Mucosa of rectum (tissue), 2 donors: ENCODE measurements around the gene ATP6AP1.
A peak's percentile ranks its signal among the peaks of the same experiment; 100 is the strongest.

Experiments
- H3K27ac ChIP-seq, 2 donors: one replicate each; pipeline ENCODE4 v1.7.0; 2013; ENCODE audit warnings: inconsistent platforms in 2 of 2, low read depth in 2 of 2, low read length in 2 of 2
- H3K27me3 ChIP-seq, 2 donors: one replicate each; pipeline ENCODE4 v1.7.0; 2013; ENCODE audit warnings: low read length in 2 of 2; ENCODE audit not compliant: control insufficient read depth in 2 of 2, insufficient read depth in 2 of 2
- H3K36me3 ChIP-seq, 2 donors: one replicate each; pipeline ENCODE4 v1.7.0; 2013; ENCODE audit warnings: low read length in 2 of 2; ENCODE audit not compliant: control insufficient read depth in 2 of 2, insufficient read depth in 2 of 2
- H3K4me1 ChIP-seq, 2 donors: one replicate each; pipeline ENCODE4 v1.7.0; 2013; ENCODE audit warnings: low read length in 2 of 2, mild to moderate bottlenecking in 1 of 2; ENCODE audit not compliant: control insufficient read depth in 2 of 2, insufficient read depth in 2 of 2
- H3K4me3 ChIP-seq, 2 donors: one replicate each; pipeline ENCODE4 v1.7.0; 2013; ENCODE audit warnings: low read length in 2 of 2
- H3K9ac ChIP-seq, 2 donors: one replicate each; pipeline ENCODE4 v1.7.0; 2013; ENCODE audit warnings: low read length in 2 of 2, low read depth in 1 of 2, mild to moderate bottlenecking in 1 of 2
- H3K9me3 ChIP-seq, 2 donors: one replicate each; pipeline ENCODE4 v1.7.0; 2013; ENCODE audit warnings: low read length in 2 of 2; ENCODE audit not compliant: control insufficient read depth in 2 of 2
- donor health status: healthy.
- donor health status: Normal muscosa, but diverticular disease.

The ATP6AP1 gene

GRCh38 chrX:154409222-154409871 is 19.1 kb upstream of the ATP6AP1 start, which contains the start of gene DNASE1L1:
DNASE1L1 (minus strand) TSS chrX:154409254; CDS start chrX:154405568, 3,686 bp downstream.
- peaks cover 13 to 20% of the 10 kb centered on the region in 2 donors for H3K4me1 ChIP-seq

GRCh38 chrX:154411981-154412340 is 16.5 kb upstream of the ATP6AP1 start:
- peak overlapping the region; percentile 71 to 76 for H3K4me3 ChIP-seq
- H3K9ac ChIP-seq, result peak overlapping the region; percentile 70 to 85
- peak overlapping the region; percentile 87 to 89 for H3K27ac ChIP-seq
- no peaks in the 10 kb centered on the region for H3K36me3 ChIP-seq
- H3K9me3 ChIP-seq, result no peaks in the 10 kb centered on the region
- H3K27me3 ChIP-seq, result peaks cover 0 to 3% of the 10 kb centered on the region in 2 donors
- H3K4me1 ChIP-seq, result peaks cover 13 to 20% of the 10 kb centered on the region in 2 donors

More at GRCh38 chrX:154409222-154409871, 19.1 kb upstream of the ATP6AP1 start, which contains the start of gene DNASE1L1:
- peak within 1 kb of the TSS; percentile 62 to 67 for H3K4me3 ChIP-seq
- no peaks in the 10 kb centered on the region for H3K36me3 ChIP-seq
- H3K9me3 ChIP-seq, result no peaks in the 10 kb centered on the region
- peaks cover 0 to 3% of the 10 kb centered on the region in 2 donors for H3K27me3 ChIP-seq
- H3K27ac ChIP-seq, result peak within 1 kb of the TSS; percentile 81 to 86
- H3K9ac ChIP-seq, result peak within 1 kb of the TSS; percentile 61 to 68

GRCh38 chrX:154412468-154412867 is 16.0 kb upstream of the ATP6AP1 start:
- peak overlapping the region in 1 of 2 donors; percentile 76 for H3K4me3 ChIP-seq
- H3K27ac ChIP-seq, result peak overlapping the region; percentile 87 to 89
- no peaks in the 10 kb centered on the region for H3K36me3 ChIP-seq
- H3K27me3 ChIP-seq, result peaks cover 0 to 3% of the 10 kb centered on the region in 2 donors
- H3K9ac ChIP-seq, result peak overlapping the region; percentile 70 to 85
- no peaks in the 10 kb centered on the region for H3K9me3 ChIP-seq
- peaks cover 13 to 20% of the 10 kb centered on the region in 2 donors for H3K4me1 ChIP-seq

GRCh38 chrX:154413142-154413541 is 15.3 kb upstream of the ATP6AP1 start:
- no peak overlapping the region for H3K9ac ChIP-seq

GRCh38 chrX:154417157-154417556 is 11.3 kb upstream of the ATP6AP1 start:
- Histone ChIP-seq H3K4me3 (no peak overlapping the region), H3K9me3 (no peaks in the 10 kb centered on the region), H3K9ac (no peak overlapping the region), H3K27me3 (peaks cover 0 to 3% of the 10 kb centered on the region in 2 donors), H3K36me3 (no peaks in the 10 kb centered on the region), H3K4me1 (peaks cover 6 to 8% of the 10 kb centered on the region in 2 donors), H3K27ac (no peak overlapping the region)

More at GRCh38 chrX:154413142-154413541, 15.3 kb upstream of the ATP6AP1 start:
- no peaks in the 10 kb centered on the region for H3K9me3 ChIP-seq
- no peak overlapping the region for H3K4me3 ChIP-seq
- peak overlapping the region; percentile 87 to 89 for H3K27ac ChIP-seq
- H3K27me3 ChIP-seq, result peaks cover 0 to 3% of the 10 kb centered on the region in 2 donors
- peaks cover 12 to 20% of the 10 kb centered on the region in 2 donors for H3K4me1 ChIP-seq
- H3K36me3 ChIP-seq, result no peaks in the 10 kb centered on the region

- Histone ChIP-seq H3K4me3 (no peak overlapping the region), H3K9ac (no peak overlapping the region), H3K4me1 (no peaks in the 10 kb centered on the region), H3K36me3 (no peaks in the 10 kb centered on the region), H3K27me3 (no peaks in the 10 kb centered on the region), H3K9me3 (no peaks in the 10 kb centered on the region), H3K27ac (no peak overlapping the region)
Measured at GRCh38 chrX:154419189-154419588, 9.3 kb upstream of the ATP6AP1 start.

GRCh38 chrX:154419688-154420401 is 8.6 kb upstream of the ATP6AP1 start:
- Histone ChIP-seq H3K4me3 (no peak overlapping the region), H3K9me3 (no peaks in the 10 kb centered on the region), H3K36me3 (no peaks in the 10 kb centered on the region), H3K9ac (no peak overlapping the region), H3K4me1 (no peaks in the 10 kb centered on the region), H3K27ac (no peak overlapping the region), H3K27me3 (no peaks in the 10 kb centered on the region)

GRCh38 chrX:154420402-154420756 is 8.1 kb upstream of the ATP6AP1 start:
- Histone ChIP-seq H3K4me3 (no peak overlapping the region), H3K9me3 (no peaks in the 10 kb centered on the region), H3K9ac (no peak overlapping the region), H3K27me3 (no peaks in the 10 kb centered on the region), H3K27ac (no peak overlapping the region), H3K36me3 (no peaks in the 10 kb centered on the region), H3K4me1 (no peaks in the 10 kb centered on the region)

- H3K27me3 ChIP-seq, result no peaks in the 10 kb centered on the region
- H3K4me1 ChIP-seq, result peaks cover 4 to 7% of the 10 kb centered on the region in 2 donors
- no peaks in the 10 kb centered on the region for H3K9me3 ChIP-seq
- no peak overlapping the region for H3K4me3 ChIP-seq
- no peak overlapping the region for H3K9ac ChIP-seq
- no peaks in the 10 kb centered on the region for H3K36me3 ChIP-seq
- H3K27ac ChIP-seq, result no peak overlapping the region
Measured at GRCh38 chrX:154426916-154427770, 1.3 kb upstream of the ATP6AP1 start.
